ENCODE measurements around the gene TFB2M.

DNA sequence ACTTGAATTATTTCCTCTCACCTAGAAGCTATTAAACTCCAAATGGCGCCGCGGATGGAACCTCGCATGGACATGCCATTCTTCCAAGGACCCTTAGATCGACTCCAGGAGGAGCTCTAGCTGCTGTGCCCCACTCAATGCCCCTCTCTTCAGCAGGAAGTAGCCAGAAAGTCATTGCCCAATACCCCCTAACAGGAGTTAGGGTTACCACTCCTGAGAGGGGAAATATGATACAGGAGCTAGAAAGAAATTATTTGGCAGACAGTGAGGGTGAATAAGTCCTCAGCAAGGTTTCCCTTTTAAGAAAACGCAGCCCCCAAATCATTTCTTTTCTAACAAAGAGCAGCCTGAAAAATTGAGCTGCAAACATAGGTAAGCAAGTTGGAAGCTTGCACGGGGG is 28.6 kb downstream of the TFB2M start:
- TF ChIP-seq SPI1 (IDR thresholded peaks at IDR 0.05; ENCODE audit: low read depth, low read length) (no peak), POLR2A (IDR thresholded peaks at IDR 0.05; ENCODE audit: low read depth, low read length) (no peak), POLR2AphosphoS5 (IDR thresholded peaks at IDR 0.05; ENCODE audit: low read depth, low read length) (no peak), TAF1 (IDR thresholded peaks at IDR 0.05; ENCODE audit: low read depth, low read length) (no peak), POU2F2 (IDR thresholded peaks at IDR 0.05; ENCODE audit: low read depth, low read length) (no peak), PAX5 (IDR thresholded peaks at IDR 0.05; ENCODE audit: insufficient read depth, low read length, severe bottlenecking) (no peak)

Data from GM12891 (cell line).